ENCODE data around the gene MATN3. TPM values are rescaled to one million over a fixed set of nuclear protein-coding genes. Genes with fewer than 3 reads are reported as not detected.

MATN3 gene
- total RNA-seq, 1 experiment from 2014 or later, result 13.5 TPM

- Histone ChIP-seq H3K23ac (ENCODE audit: insufficient read length, low read depth, low read length) (no peak overlapping the region), H3K79me2 (ENCODE audit: insufficient read depth, low read length) (peaks cover 35% of the 10 kb centered on the region; the same call in 1 of the 2 replicates), H3K56ac (ENCODE audit: insufficient read length, low read depth, low read length) (no peak overlapping the region), H3K4me1 (ENCODE audit: insufficient read depth, low read length) (peaks cover 2% of the 10 kb centered on the region; the same call in 1 of the 2 replicates), H3K27ac (ENCODE audit: insufficient read length, low read depth, low read length) (no peak overlapping the region), H2BK12ac (ENCODE audit: insufficient read length, low read depth, low read length) (no peak overlapping the region), H3K27me3 (ENCODE audit: insufficient read depth, low read length) (no peaks in the 10 kb centered on the region), H2BK5ac (ENCODE audit: insufficient read length, low read length) (no peak overlapping the region), H4K5ac (ENCODE audit: insufficient read length, low read depth, low read length) (no peak overlapping the region), H3K4ac (ENCODE audit: low read depth, low read length) (no peak overlapping the region), H3K9me3 (ENCODE audit: control insufficient read depth, low read depth, low read length) (no peaks in the 10 kb centered on the region), H3K18ac (ENCODE audit: insufficient read length, low read depth, low read length) (no peak overlapping the region), H3K9ac (ENCODE audit: extremely low read depth, insufficient read length, low read length) (no peak overlapping the region), H2BK20ac (ENCODE audit: low read depth, low read length, poor library complexity, severe bottlenecking) (no peak overlapping the region), H4K91ac (ENCODE audit: insufficient read length, low read depth, low read length) (no peak overlapping the region), H2BK120ac (ENCODE audit: low read depth, low read length, poor library complexity, severe bottlenecking) (no peak overlapping the region), H3K4me2 (ENCODE audit: insufficient read depth, insufficient read length, low read length) (no peak overlapping the region), H3K79me1 (ENCODE audit: insufficient read depth, low read depth, low read length, poor library complexity, severe bottlenecking) (peaks cover 5% of the 10 kb centered on the region), H4K20me1 (ENCODE audit: control insufficient read depth, insufficient read depth, insufficient read length) (no peaks in the 10 kb centered on the region), H2BK15ac (ENCODE audit: low read depth, low read length) (no peak overlapping the region), H4K8ac (replicated peaks; ENCODE audit: insufficient read length, low read depth, low read length) (no peak overlapping the region), H2AK5ac (ENCODE audit: insufficient read length, low read length) (no peak overlapping the region), H2AFZ (ENCODE audit: low read length) (no peak overlapping the region), H3T11ph (ENCODE audit: low read length) (no peak overlapping the region), H3K23me2 (ENCODE audit: insufficient read length, low read depth, low read length, poor library complexity, severe bottlenecking) (no peaks in the 10 kb centered on the region), H3K14ac (ENCODE audit: insufficient read depth, low read length) (no peak overlapping the region)
- Mint-ChIP-seq H3K36me3 (ENCODE audit: insufficient read depth in 1 of 3, low read depth in 3 of 3) (peaks cover 8 to 26% (median 18%) of the 10 kb centered on the region in 3 experiments; a peak in 5 of 7 replicates), H3K27ac (no peak overlapping the region), H3K4me3 (no peak overlapping the region), H3K27me3 (ENCODE audit: low read depth) (no peaks in the 10 kb centered on the region), H3K9me3 (no peaks in the 10 kb centered on the region), H3K4me1 (peaks cover 13 to 34% of the 10 kb centered on the region in 2 experiments)
- TF ChIP-seq CTCF (conservative IDR thresholded peaks at IDR 0.05), result no peak
- DNase-seq, result no peak
- no CpG with 5 or more reads among the region's 4 CpGs for WGBS (ENCODE audit: extremely low coverage, insufficient read length, low lambda C conversion rate)
Observed at GRCh38 chr2:20044778-20045177, 32.3 kb upstream of the MATN3 start.

Data from H9 (cell line).